Tibial nerve (tissue), 4 donors: Measurements from ENCODE around the gene RNASE1. TPM values are rescaled to one million over a fixed set of nuclear protein-coding genes. Genes with fewer than 3 reads are reported as not detected.

Experiments
- DNase-seq, 2 donors: peaks; one replicate each; pipeline ENCODE4 v3.0.0-alpha.2; 2019; ENCODE audit warnings: low spot score in 2 of 2
- H3K27ac ChIP-seq, 4 donors: fragments of 200-600 bp; sonication (generic) in 3 of 4; one replicate each; pipeline ENCODE4 v1.5.1; 2017 to 2019; ENCODE audit warnings: mild to moderate bottlenecking in 1 of 4
- H3K27me3 ChIP-seq, 2 donors: fragments of 200-600 bp; sonication (generic) in 1 of 2; one replicate each; pipeline versions ENCODE4 v1.5.1 to v1.6.0; 2017 to 2019
- H3K36me3 ChIP-seq, 3 donors: fragments of 200-600 bp; sonication (generic); one replicate each; pipeline ENCODE4 v1.5.1; 2018 to 2019
- H3K4me1 ChIP-seq, 4 donors: fragments of 200-600 bp; sonication (generic) in 3 of 4; one replicate each; pipeline ENCODE4 v1.5.1; 2017 to 2019
- H3K4me3 ChIP-seq, 4 donors: fragments of 200-600 bp; sonication (generic) in 3 of 4; one replicate each; pipeline ENCODE4 v1.5.1; 2017 to 2019; ENCODE audit warnings: mild to moderate bottlenecking in 1 of 4, moderate library complexity in 1 of 4
- H3K9me3 ChIP-seq, 4 donors: fragments of 200-600 bp; sonication (generic) in 3 of 4; one replicate each; pipeline ENCODE4 v1.5.1; 2017 to 2019
- CTCF ChIP-seq, 5 experiments: fragments of 200-600 bp in 3 of 5; fragments of 450-650 bp in 2 of 5; sonication (generic) in 3 of 5; IDR thresholded peaks; one replicate each; pipeline ENCODE4 v1.5.1; 2016 to 2019; ENCODE audit warnings: antibody characterized with exemption in 5 of 5, mild to moderate bottlenecking in 3 of 5, moderate library complexity in 2 of 5
- EP300 ChIP-seq, 2 donors: sonication (generic); formaldehyde crosslinking; IDR thresholded peaks; one replicate each; pipeline ENCODE4 v1.6.1; 2017; ENCODE audit warnings: antibody characterized with exemption in 2 of 2, mild to moderate bottlenecking in 1 of 2
- POLR2A ChIP-seq, 2 donors: fragments of 450-650 bp; IDR thresholded peaks; one replicate each; pipeline ENCODE4 v1.6.1; 2017; ENCODE audit warnings: antibody characterized with exemption in 2 of 2, mild to moderate bottlenecking in 2 of 2, moderate library complexity in 2 of 2
- WGBS, 2 donors: methylation state at CpG; one replicate each; pipeline ENCODE4 v1.1.5; 2018; 5-methylcytosine and 5-hydroxymethylcytosine counted together
- total RNA-seq, 4 donors: library from RNA; depleted of rRNA; stranded (reverse); fragments of >200 nt; gene quantifications; one replicate each; pipeline ENCODE4 v1.1.0, GENCODE V29; 2016

Gene RNASE1
- 100 to 1,000 TPM; 245 to 430 (median 379) TPM for total RNA-seq

DNA sequence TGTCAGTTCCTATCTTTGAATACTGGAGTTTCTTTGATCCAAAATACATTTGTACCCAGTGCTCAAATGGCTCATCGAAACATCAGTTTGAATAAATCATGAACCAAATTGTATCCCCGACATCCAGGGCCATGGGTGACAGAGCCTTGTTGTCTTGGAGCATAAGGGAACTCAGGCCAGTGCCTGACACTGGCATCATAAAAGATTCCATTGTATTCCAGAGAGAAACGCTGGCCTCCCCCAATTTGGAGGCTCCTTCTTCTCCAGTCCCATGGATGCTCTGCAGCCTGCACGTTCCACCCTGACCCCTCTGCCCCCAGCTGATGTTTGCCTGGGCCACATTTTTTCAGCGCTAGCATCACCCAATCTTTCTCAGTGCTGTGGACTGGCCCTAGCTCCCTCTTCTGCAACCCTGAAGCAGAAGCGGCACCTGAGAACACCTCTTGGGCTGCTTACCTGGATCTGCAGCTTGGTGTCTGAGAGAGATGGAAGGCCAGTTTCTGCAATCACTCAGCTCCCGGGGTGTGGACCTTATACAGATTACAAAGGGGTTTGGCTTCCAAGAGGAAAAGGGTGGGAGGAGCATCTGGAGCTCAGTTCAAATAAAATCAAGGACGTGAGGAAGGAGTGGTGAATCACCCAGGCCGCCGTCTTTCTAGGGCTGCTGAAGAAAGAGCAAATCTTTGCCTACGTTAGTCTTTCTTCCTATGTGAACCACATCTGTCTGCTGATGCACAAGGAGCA lies at the start of gene RNASE1:
RNASE1 (minus strand) TSS at position 504 of the 744 bp plus-strand sequence. CDS start 776 bp downstream, outside the sequence.
- H3K27ac ChIP-seq = peak within 1 kb of the TSS in 3 of 4 donors; percentile 9 to 75 (median 72)
- no peaks in the 10 kb centered on the region for H3K9me3 ChIP-seq
- H3K36me3 ChIP-seq = no peaks in the 10 kb centered on the region
- WGBS, 2 donors = 32 to 33% methylated on average over 11 of the region's 11 CpGs
- H3K4me1 ChIP-seq = peaks cover 0 to 34% (median 4%) of the 10 kb centered on the region in 4 donors
- peak in 1 of 2 donors; percentile 59 for DNase-seq
- TF ChIP-seq POLR2A (IDR thresholded peaks at IDR 0.05) = peak in 1 of 2 donors; percentile 39
- no peak for TF ChIP-seq CTCF (IDR thresholded peaks at IDR 0.05)
- peak in 1 of 2 donors; percentile 48 for TF ChIP-seq EP300 (IDR thresholded peaks at IDR 0.05)
- no peaks in the 10 kb centered on the region for H3K27me3 ChIP-seq
- H3K4me3 ChIP-seq = peak within 1 kb of the TSS; percentile 15 to 45 (median 24)

DNA sequence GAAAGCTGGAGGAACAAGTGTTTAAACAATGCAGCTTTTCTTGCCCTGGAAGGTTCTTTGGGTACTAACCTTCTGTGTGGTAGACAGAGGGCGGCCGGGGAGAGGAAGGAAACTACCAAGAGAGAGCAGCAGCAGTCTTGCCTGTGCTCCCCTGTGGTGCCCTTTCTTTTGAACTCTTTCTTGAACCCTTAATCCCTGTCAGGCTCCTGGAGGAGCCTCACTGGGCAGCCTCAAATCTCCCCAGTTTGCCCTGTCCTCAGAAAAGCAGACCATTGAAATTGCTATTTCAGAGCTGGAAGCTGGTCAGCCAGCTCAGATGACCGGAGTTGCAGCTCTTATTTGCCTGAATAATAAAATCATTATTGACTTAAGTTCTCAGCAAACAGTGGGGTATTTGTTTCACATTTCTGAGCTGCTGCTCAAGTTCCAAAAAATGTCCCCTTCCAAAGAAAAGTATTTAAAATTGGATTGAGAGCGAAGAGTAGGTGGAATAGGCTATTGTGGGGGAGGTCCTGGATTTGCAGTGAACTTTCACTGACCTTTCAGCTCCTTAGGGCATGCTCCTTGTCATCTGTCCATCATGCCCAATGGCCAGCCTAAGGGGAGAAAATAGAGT lies 46.4 kb upstream of the RNASE1 start:
- 21% methylated on average over 4 of the region's 4 CpGs for WGBS, 2 donors
- Histone ChIP-seq H3K27me3 (no peaks in the 10 kb centered on the region), H3K4me1 (peaks cover 0 to 34% (median 11%) of the 10 kb centered on the region in 4 donors), H3K9me3 (no peaks in the 10 kb centered on the region), H3K36me3 (no peaks in the 10 kb centered on the region), H3K27ac (peak overlapping the region; percentile 66 to 87 (median 80)), H3K4me3 (no peak overlapping the region)
- DNase-seq = no peak
- TF ChIP-seq EP300 (IDR thresholded peaks at IDR 0.05) (peak in 1 of 2 donors; percentile 31), POLR2A (IDR thresholded peaks at IDR 0.05) (no peak), CTCF (IDR thresholded peaks at IDR 0.05) (peak in 1 of 5 experiments; percentile 8)

GRCh38 chr14:20848316-20848954 lies 45.8 kb upstream of the RNASE1 start:
- TF ChIP-seq POLR2A (IDR thresholded peaks at IDR 0.05) (no peak), EP300 (IDR thresholded peaks at IDR 0.05) (no peak), CTCF (IDR thresholded peaks at IDR 0.05) (no peak)
- Histone ChIP-seq H3K36me3 (no peaks in the 10 kb centered on the region), H3K4me3 (no peak overlapping the region), H3K9me3 (no peaks in the 10 kb centered on the region), H3K27ac (peak overlapping the region; percentile 66 to 87 (median 80)), H3K27me3 (no peaks in the 10 kb centered on the region), H3K4me1 (peaks cover 0 to 34% (median 11%) of the 10 kb centered on the region in 4 donors)
- no peak for DNase-seq
- WGBS, 2 donors = 47 to 52% methylated on average over 9 of the region's 9 CpGs

DNA sequence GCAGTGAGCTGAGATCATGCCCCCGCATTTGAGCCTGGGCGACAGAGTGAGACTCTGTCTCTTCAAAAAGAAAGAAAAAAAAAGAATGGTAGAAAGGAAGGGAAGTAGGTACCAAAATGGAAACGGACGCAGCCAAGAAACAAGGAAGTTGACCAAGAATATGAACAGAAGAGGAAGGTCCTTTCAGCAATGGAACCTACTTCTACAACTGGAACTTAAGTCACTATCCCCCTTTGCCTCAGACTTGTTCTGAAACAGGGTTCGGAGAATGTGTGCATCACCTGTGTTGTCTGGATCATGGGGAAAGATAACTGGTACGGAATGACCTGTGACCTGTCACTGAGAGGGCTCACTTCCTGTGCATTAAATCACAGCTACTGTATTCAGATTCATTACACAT lies 43.9 kb upstream of the RNASE1 start:
- WGBS, 2 donors = 76 to 79% methylated on average over 6 of the region's 6 CpGs
- peak overlapping the region in 2 of 4 donors; percentile 45 to 53 for H3K27ac ChIP-seq
- TF ChIP-seq POLR2A (IDR thresholded peaks at IDR 0.05) = no peak
- no peak overlapping the region for H3K4me3 ChIP-seq
- H3K9me3 ChIP-seq = no peaks in the 10 kb centered on the region
- no peak for DNase-seq
- H3K36me3 ChIP-seq = no peaks in the 10 kb centered on the region
- peaks cover 0 to 38% (median 11%) of the 10 kb centered on the region in 4 donors for H3K4me1 ChIP-seq
- no peaks in the 10 kb centered on the region for H3K27me3 ChIP-seq

- H3K36me3 ChIP-seq = no peaks in the 10 kb centered on the region
- no peak overlapping the region for H3K4me3 ChIP-seq
- H3K27ac ChIP-seq = no peak overlapping the region
- H3K27me3 ChIP-seq = no peaks in the 10 kb centered on the region
- no peaks in the 10 kb centered on the region for H3K9me3 ChIP-seq
- DNase-seq = no peak
- H3K4me1 ChIP-seq = peaks cover 0 to 19% (median 0%) of the 10 kb centered on the region in 4 donors
- TF ChIP-seq CTCF (IDR thresholded peaks at IDR 0.05) (no peak), EP300 (IDR thresholded peaks at IDR 0.05) (no peak), POLR2A (IDR thresholded peaks at IDR 0.05) (no peak)
Measured at GRCh38 chr14:20841096-20841495, 38.5 kb upstream of the RNASE1 start.
